ENCODE measurements around the gene IFNA4.
"Not testable (repeated sequence)": the region's sequence is repeated elsewhere in the genome, so short reads cannot be mapped to it uniquely, and the experiment has no call there.

IFNA4 gene

GRCh38 chr9:21187487-21187886 lies at the start of gene IFNA4:
Gene IFNA4 (minus strand): TSS chr9:21187587. CDS start chr9:21187531, 56 bp downstream.
- not testable (repeated sequence) for DNase-seq

- DNase-seq: not testable (repeated sequence)
Measured at GRCh38 chr9:21236360-21236714, 49.0 kb upstream of the IFNA4 start.

GRCh38 chr9:21235468-21236359 lies 48.3 kb upstream of the IFNA4 start:
- not testable (repeated sequence) for DNase-seq

GRCh38 chr9:21234153-21234687 lies 46.8 kb upstream of the IFNA4 start:
- DNase-seq: no peak

GRCh38 chr9:21233258-21233657 lies 45.9 kb upstream of the IFNA4 start:
- no peak for DNase-seq

- no peak for DNase-seq
Measured at GRCh38 chr9:21228122-21228521, 40.7 kb upstream of the IFNA4 start, which contains the start of gene IFNA17. Gene IFNA17 (minus strand): TSS chr9:21228222. CDS start chr9:21228173, 49 bp downstream.

- not testable (repeated sequence) for DNase-seq
Measured at GRCh38 chr9:21217211-21217610, 29.8 kb upstream of the IFNA4 start, which contains the start of gene IFNA16. Gene IFNA16 (minus strand): TSS chr9:21217311. CDS start chr9:21217305, 6 bp downstream.

DNA sequence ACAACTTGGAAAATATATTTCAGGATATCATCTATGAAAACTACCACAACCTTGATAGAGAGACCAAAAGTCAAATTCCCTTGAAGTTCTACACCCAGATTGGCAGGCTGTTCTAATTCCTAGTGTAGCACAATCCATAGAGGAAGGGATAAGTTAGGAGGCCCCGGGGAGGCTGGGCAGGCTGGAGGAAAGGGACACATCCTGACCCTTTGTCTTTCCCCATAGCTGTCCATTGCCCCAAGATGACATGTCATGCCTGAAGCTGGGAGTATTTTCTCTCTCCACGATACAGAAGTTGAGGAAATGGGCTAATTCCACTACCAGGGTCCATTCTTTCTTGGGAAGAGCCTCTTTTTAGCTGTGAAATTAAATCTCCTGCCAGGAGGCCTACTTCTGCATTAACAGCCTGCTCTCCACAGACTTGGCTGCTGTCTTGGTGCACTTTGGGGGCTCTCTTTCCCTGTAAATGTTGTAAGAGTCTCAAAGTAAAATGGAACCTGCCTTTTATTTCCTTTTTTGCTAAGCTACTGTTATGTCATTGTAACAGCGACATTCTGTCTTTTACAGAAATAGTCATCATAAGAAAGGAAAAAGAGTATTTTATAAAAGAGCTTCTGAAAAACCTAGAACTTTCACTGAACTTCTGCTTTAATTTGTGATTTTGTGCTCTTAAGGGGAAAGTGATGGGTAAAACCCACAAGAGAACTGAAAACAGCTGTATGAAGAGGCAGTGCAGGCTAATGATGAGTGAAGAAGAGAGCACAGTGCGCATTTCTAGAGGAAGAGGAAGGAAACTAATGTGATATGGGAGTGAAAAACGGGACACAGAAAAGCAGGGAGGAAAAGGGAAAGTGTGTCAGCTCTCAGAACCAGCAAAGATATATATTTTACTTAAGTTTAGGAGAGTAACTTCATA lies 26.3 kb upstream of the IFNA4 start:
- not testable (repeated sequence) for DNase-seq

- DNase-seq: not testable (repeated sequence)
Measured at GRCh38 chr9:21212160-21212559, 24.8 kb upstream of the IFNA4 start.

DNA sequence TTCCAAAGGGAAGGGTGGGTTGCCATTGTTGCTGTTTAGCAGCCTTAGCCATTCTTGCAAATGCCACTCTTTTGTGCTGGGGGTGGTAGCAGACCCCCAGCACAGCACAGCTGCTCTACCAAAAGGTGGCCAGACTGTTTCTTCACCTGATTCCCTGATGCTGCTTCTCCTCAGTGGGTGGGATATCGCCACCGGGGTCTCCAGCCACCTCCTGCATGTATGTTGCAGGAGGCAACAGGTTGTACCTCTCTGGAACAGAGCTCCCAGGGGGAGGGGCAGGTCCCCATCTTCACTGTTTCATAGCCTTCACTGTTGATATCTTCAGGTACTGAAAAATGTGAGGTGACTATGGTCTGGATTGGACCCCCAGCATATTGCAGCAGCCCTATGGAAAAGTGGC lies 23.4 kb upstream of the IFNA4 start:
- DNase-seq: not testable (repeated sequence)

- DNase-seq: no peak
Measured at GRCh38 chr9:21210311-21210710, 22.9 kb upstream of the IFNA4 start.

DNA sequence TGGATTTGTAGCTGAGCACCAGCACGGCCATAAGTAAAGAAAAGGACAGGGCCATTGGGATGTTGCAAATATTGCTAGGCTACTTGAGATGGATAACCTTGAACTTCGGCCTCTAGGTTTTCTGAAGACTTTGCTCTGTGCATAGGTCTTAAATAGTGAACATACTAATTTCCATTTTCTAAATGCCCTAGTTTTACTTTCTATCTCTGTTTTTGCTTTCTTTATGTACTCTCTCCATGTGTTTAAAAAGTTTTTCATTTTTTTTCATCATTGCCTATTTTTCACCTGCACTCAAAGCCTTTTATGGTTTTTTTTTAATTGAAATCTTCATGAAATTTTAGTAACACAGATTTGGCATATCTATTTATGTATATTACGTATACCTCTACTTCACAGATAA lies 19.7 kb upstream of the IFNA4 start, which contains the start of gene IFNA10:
Gene IFNA10, minus strand, starts transcription at position 101 of the 400 bp plus-strand sequence. Its CDS starts 46 bp downstream, at position 55.
- DNase-seq: not testable (repeated sequence)

DNA sequence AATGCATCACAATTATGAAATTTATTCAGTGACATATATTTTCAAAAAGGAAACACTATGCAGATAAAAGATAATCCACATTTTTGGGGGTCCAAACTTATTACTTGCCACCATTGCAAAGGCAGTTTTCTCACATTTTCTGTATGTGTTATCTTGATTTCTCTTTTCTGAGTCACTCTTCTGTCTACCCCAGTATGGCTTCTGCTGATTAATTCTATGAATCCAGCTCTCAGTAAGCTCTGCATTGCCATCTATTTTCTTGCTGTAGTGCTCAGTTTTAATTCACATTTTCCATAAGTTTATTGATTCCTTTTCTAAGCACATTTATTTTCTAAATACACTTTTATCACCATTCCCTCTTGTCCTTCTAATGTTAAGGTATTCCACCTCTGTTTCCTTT lies 17.8 kb upstream of the IFNA4 start:
- no peak for DNase-seq

- not testable (repeated sequence) for DNase-seq
Measured at GRCh38 chr9:21202105-21202504, 14.7 kb upstream of the IFNA4 start, which contains the start of gene IFNA7. Gene IFNA7 (minus strand): TSS chr9:21202205. CDS start chr9:21202165, 40 bp downstream.

- DNase-seq: not testable (repeated sequence)
Measured at GRCh38 chr9:21194867-21195776, 7.7 kb upstream of the IFNA4 start.

DNA sequence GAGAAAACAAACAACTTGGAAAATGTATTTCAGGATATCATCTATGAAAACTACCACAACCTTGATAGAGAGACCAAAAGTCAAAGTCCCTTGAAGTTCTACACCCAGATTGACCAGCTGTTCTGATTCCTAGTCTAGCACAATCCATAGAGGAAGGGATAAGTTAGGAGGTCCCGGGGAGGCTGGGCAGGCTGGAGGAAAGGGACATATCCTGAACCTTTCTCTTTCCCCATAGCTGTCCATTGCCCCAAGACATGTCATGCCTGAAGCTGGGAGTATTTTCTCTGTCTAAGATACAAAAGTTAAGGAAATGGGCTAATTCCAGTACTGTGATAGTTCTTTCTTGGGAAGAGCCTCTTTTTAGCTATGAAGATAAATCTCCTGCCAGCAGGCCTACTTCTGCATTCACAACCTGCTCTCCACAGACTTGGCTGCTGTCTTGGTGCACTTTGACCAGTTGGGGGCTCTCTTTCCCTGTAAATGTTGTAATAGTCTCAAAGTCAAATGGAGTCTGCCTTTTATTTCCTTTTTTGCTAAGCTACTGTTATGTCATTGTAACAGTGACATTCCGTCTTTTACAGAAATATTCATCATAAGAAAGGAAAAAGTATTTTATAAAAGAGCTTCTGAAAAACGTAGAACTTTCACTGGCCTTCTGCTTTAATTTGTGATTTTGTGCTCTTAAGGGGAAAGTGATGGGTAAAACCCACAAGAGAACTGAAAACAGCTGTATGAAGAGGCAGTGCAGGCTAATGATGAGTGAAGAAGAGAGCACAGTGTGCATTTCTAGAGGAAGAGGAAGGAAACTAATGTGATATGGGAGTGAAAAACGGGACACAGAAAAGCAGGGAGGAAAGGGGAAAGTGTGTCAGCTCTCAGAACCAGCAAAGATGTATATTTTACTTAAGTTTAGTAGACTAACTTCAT lies 4.3 kb downstream of the IFNA4 start:
- DNase-seq: not testable (repeated sequence)

DNA sequence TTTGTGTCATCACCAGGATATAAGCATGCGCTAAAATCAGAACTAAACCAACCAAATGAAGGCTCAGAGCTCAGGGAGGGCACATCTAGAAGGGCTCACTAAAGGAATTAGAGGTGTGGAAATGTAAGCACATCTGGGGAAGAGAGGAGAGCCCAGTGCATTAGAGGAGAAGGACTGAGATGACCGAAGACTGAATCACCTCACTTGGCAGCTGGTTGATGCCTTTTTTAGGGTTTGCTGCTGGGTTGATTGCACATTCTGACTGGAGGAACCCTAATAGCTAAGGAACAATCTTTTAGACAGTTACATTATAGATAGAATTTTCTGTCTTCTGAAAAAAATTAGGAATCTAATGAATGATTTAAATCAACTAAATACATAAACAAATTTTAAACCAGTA lies 12.7 kb downstream of the IFNA4 start:
- no peak for DNase-seq

DNA sequence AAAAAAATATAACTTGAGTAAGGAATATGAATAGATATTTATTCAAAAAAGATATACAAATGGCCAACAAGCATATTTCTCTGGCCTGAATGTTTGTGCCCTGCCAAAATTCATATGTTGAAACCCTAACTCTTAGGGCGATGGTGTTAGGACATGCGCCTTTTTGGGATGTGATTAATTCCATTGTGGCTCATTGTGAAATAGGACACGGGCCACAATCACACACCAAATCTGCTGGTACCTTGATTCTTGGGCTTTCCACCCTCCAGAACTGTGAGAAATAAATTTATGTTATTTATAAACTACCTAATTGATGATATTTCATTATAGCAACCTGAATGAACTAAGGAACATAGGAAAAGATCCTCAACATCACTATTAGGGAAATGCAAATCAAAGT lies 15.2 kb downstream of the IFNA4 start:
- no peak for DNase-seq

- DNase-seq: no peak
Measured at GRCh38 chr9:21171351-21171750, 16.0 kb downstream of the IFNA4 start.

DNA sequence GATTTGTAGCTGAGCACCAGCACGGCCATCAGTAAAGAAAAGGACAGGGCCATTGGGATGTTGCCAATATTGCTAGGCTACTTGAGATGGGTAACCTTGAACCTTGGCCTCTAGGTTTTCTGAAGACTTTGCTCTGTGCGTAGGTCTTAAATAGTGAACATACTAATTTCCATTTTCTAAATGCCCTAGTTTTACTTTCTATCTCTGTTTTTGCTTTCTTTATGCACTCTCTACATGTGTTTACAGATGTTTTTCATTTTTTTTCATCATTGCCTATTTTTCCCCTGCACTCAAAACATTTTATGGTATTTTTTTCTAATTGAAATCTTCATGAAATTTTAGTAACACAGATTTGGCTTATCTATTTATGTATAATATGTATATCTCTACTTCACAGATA lies 20.8 kb downstream of the IFNA4 start, which contains the start of gene IFNA21:
Gene IFNA21, minus strand, starts transcription at position 101 of the 400 bp plus-strand sequence. Its CDS starts 48 bp downstream, at position 53.
- DNase-seq: not testable (repeated sequence)

Measured in NCI-H510A treated with DMSO at 0.1 percent for 48 hours (cell line).